ENCODE data around the gene SDK1.
A peak's percentile ranks its signal among the peaks of the same experiment; 100 is the strongest.

The SDK1 gene

DNA sequence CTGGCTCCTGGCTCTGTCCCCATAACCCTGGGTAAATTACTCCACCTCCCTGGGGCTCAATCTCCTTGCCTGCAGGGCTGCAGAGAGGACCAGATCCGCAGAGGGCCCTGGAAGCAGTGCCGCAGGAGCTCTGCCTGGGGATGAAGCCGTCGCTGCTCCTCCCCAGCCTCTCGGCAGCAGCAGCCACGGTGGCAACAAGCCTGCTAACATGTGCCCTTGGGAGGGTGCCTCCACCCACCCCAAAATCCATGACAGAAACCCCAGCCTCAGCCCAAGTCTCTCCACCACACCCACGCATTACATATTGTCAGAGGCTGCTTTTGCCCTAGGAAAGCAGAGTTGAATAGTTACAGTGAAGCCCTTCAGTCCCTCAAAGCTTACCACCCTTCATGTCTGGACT lies 894.6 kb downstream of the SDK1 start:
- H3K4me3 ChIP-seq (ENCODE audit: low read depth, low read length) = no peak overlapping the region
- DNase-seq (ENCODE audit: low read depth) = no peak
- TF ChIP-seq, protein P1, sequence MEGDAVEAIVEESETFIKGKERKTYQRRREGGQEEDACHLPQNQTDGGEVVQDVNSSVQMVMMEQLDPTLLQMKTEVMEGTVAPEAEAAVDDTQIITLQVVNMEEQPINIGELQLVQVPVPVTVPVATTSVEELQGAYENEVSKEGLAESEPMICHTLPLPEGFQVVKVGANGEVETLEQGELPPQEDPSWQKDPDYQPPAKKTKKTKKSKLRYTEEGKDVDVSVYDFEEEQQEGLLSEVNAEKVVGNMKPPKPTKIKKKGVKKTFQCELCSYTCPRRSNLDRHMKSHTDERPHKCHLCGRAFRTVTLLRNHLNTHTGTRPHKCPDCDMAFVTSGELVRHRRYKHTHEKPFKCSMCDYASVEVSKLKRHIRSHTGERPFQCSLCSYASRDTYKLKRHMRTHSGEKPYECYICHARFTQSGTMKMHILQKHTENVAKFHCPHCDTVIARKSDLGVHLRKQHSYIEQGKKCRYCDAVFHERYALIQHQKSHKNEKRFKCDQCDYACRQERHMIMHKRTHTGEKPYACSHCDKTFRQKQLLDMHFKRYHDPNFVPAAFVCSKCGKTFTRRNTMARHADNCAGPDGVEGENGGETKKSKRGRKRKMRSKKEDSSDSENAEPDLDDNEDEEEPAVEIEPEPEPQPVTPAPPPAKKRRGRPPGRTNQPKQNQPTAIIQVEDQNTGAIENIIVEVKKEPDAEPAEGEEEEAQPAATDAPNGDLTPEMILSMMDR (IDR thresholded peaks at IDR 0.05; ENCODE audit: control insufficient read depth, extremely low read depth, insufficient read depth) = no peak

DNA sequence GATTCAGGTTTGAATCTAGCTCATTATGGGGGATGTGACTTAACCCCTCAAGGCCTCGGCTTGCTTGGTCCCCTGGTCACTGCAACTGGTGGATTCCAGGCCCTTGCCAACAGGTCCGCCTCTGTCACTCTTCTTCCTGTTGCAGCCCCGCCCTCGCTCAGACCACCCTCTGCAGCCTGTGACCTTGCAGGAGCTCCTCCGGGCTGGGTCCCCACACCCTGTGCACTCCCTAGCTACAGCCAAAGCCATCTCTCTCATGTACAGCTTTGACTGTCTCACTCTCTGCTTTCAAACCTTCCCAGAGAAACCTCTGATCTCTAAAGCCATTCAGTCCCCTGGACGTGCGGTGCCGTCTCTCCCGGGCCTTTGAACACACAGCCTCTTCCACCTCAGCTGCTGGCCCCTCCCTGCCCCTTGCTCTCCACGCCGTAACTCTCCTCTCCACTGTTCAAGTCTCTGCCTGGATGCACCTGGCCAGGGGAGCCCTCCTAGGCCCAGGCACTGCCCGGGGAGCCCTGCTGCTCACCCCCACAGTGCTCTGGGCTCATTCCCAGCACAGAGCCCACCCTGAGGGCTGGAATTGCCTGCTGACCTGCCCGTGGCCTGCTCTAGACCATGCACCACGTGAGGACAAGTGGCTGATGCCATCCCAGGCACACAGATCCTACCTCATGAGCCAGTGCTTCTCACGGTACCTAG lies 895.2 kb downstream of the SDK1 start:
- TF ChIP-seq, protein P1 (IDR thresholded peaks at IDR 0.05; ENCODE audit: control insufficient read depth, extremely low read depth, insufficient read depth) = no peak
- DNase-seq (ENCODE audit: low read depth) = no peak
- no peak overlapping the region for H3K4me3 ChIP-seq (ENCODE audit: low read depth, low read length)

- peak; percentile 74 for DNase-seq (ENCODE audit: low read depth)
- no peak overlapping the region for H3K4me3 ChIP-seq (ENCODE audit: low read depth, low read length)
- TF ChIP-seq, protein P1 (IDR thresholded peaks at IDR 0.05; ENCODE audit: control insufficient read depth, extremely low read depth, insufficient read depth) = no peak
Measured at GRCh38 chr7:4198301-4198700, 897.2 kb downstream of the SDK1 start.

DNA sequence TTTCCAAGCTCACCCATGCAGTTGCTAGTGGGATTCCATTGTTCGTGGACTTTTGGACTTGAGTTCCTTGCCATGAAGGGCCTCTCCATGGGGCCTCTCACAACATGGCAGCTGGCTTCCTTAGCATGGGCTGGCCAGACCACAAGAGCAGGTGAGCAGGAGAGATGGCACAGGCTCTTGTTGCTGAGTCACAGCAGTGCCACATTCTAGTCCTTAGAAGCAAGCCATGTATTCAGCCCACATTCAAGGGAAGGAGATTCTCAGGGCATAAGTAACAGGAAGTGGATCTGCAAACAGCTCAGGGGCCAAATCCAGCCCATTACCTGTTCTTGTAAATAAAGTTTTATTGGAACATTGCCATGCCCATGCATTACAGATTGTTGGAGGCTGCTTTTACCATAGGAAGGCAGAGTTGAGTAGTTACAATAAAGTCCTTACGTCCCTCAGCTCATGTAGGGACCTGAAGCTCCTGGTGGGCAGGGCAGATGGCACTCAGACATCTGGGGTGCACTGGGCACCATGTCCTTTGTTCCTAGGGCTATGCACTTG lies 899.6 kb downstream of the SDK1 start:
- DNase-seq (ENCODE audit: low read depth) = peak; percentile 38
- TF ChIP-seq, protein P1 (IDR thresholded peaks at IDR 0.05; ENCODE audit: control insufficient read depth, extremely low read depth, insufficient read depth) = no peak
- no peak overlapping the region for H3K4me3 ChIP-seq (ENCODE audit: low read depth, low read length)

GRCh38 chr7:4201566-4201965 lies 900.5 kb downstream of the SDK1 start:
- TF ChIP-seq, protein P1 (IDR thresholded peaks at IDR 0.05; ENCODE audit: control insufficient read depth, extremely low read depth, insufficient read depth) = no peak
- no peak for DNase-seq (ENCODE audit: low read depth)
- H3K4me3 ChIP-seq (ENCODE audit: low read depth, low read length) = no peak overlapping the region

- TF ChIP-seq, protein P1 (IDR thresholded peaks at IDR 0.05; ENCODE audit: control insufficient read depth, extremely low read depth, insufficient read depth) = no peak
- H3K4me3 ChIP-seq (ENCODE audit: low read depth, low read length) = no peak overlapping the region
- DNase-seq (ENCODE audit: low read depth) = no peak
Measured at GRCh38 chr7:4202154-4202736, 901.2 kb downstream of the SDK1 start.
